HepG2 (cell line): ENCODE measurements around the gene GLYATL3. TPM values are rescaled to one million over a fixed set of nuclear protein-coding genes. Genes with fewer than 3 reads are reported as not detected.

Experiments
- ADNP ChIP-seq: sonication (generic); formaldehyde crosslinking; IDR thresholded peaks from 2 replicates; pipeline ENCODE4 v1.4.0; 2020; ENCODE audit warnings: missing genetic modification reagents
- AGO2 ChIP-seq: fragments of 200-400 bp; formaldehyde crosslinking; optimal IDR thresholded peaks from 2 replicates; pipeline ENCODE3; 2017; ENCODE audit warnings: mild to moderate bottlenecking, low read depth, low read length, moderate library complexity
- ATF3 ChIP-seq: sonication (generic); formaldehyde crosslinking; IDR thresholded peaks from 2 replicates; pipeline ENCODE4 v1.4.0; 2020; ENCODE audit warnings: missing genetic modification reagents
- ATF5 ChIP-seq: sonication (generic); formaldehyde crosslinking; IDR thresholded peaks from 2 replicates; pipeline ENCODE4 v1.4.0; 2020; ENCODE audit warnings: mild to moderate bottlenecking, low read depth, missing genetic modification reagents
- CCAR2 ChIP-seq: fragments of 200-400 bp; formaldehyde crosslinking; optimal IDR thresholded peaks from 2 replicates; pipeline ENCODE3; 2018; ENCODE audit warnings: low read depth, mild to moderate bottlenecking, low read length, moderate library complexity
- CHCHD3 ChIP-seq: sonication (generic); formaldehyde crosslinking; IDR thresholded peaks from 2 replicates; pipeline ENCODE4 v1.8.0; 2022; ENCODE audit warnings: mild to moderate bottlenecking, missing genetic modification reagents, moderate library complexity
- DNMT3B ChIP-seq: conservative IDR thresholded peaks from 2 replicates; pipeline ENCODE4 v1.6.1; 2016; ENCODE audit warnings: missing biosample characterization, control low read depth
- EEA1 ChIP-seq: sonication (generic); formaldehyde crosslinking; IDR thresholded peaks from 2 replicates; pipeline ENCODE4 v1.5.1; 2020; ENCODE audit warnings: mild to moderate bottlenecking, missing genetic modification reagents, borderline replicate concordance
- GMEB2 ChIP-seq: IDR thresholded peaks from 2 replicates; pipeline ENCODE4 v1.6.1; 2016; ENCODE audit warnings: missing biosample characterization, missing genetic modification reagents, low read depth
- KIAA2018 ChIP-seq: sonication (generic); formaldehyde crosslinking; IDR thresholded peaks from 2 replicates; pipeline ENCODE4 v1.5.0; 2020; ENCODE audit warnings: mild to moderate bottlenecking, missing genetic modification reagents, borderline replicate concordance
- NR2F2 ChIP-seq: IDR thresholded peaks from 2 replicates; pipeline ENCODE4 v1.6.1; 2012; ENCODE audit warnings: low read depth, inconsistent platforms, borderline replicate concordance
- PHF8 ChIP-seq: sonication (generic); formaldehyde crosslinking; IDR thresholded peaks from 2 replicates; pipeline ENCODE4 v1.5.0; 2020; ENCODE audit warnings: missing genetic modification reagents
- PITX1 ChIP-seq: sonication (generic); formaldehyde crosslinking; IDR thresholded peaks from 2 replicates; pipeline ENCODE4 v1.5.1; 2020; ENCODE audit warnings: mild to moderate bottlenecking, missing genetic modification reagents
- RFX1 ChIP-seq: fragments of 450-650 bp; IDR thresholded peaks from 2 replicates; pipeline ENCODE4 v1.6.1; 2017
- ZBTB26 ChIP-seq: IDR thresholded peaks from 2 replicates; pipeline ENCODE4 v1.6.1; 2016; ENCODE audit warnings: missing compliant biosample characterization, missing genetic modification reagents, borderline replicate concordance
- ZNF234 ChIP-seq: sonication (generic); formaldehyde crosslinking; conservative IDR thresholded peaks from 2 replicates; pipeline ENCODE4 v1.5.1; 2020; ENCODE audit warnings: mild to moderate bottlenecking, missing genetic modification reagents
- ZNF446 ChIP-seq: sonication (generic); formaldehyde crosslinking; IDR thresholded peaks from 2 replicates; pipeline ENCODE4 v1.5.0; 2020; ENCODE audit warnings: mild to moderate bottlenecking, missing genetic modification reagents
- ZSCAN21 ChIP-seq: sonication (generic); formaldehyde crosslinking; IDR thresholded peaks from 2 replicates; pipeline ENCODE4 v1.8.0; 2022; ENCODE audit warnings: mild to moderate bottlenecking, missing genetic modification reagents, moderate library complexity, borderline replicate concordance
- polyA plus RNA-seq, 8 experiments: library from polyadenylated mRNA; depleted of rRNA in 3 of 8; stranded (reverse) in 7 of 8; unstranded in 1 of 8; fragments of >200 nt; fragmentation: Illumina TruSeq in 4 of 8; extraction: Trizol in 4 of 8; gene quantifications; 2 replicates each; pipeline versions ENCODE4 v1.2.1 to v1.2.3, GENCODE V29; 2011 to 2016; ENCODE audit warnings: low read depth in 4 of 8, missing spikeins in 1 of 8, mixed read lengths in 1 of 8; ENCODE audit not compliant: insufficient read depth in 1 of 8
- total RNA-seq, 5 experiments: library from RNA; depleted of rRNA; stranded (reverse); fragments of >200 nt; fragmentation: Illumina TruSeq; extraction: Trizol; gene quantifications; 2 replicates each; pipeline ENCODE4 v1.2.3, GENCODE V29; 2016; ENCODE audit warnings: low read depth in 1 of 5

The GLYATL3 gene
- total and polyA plus RNA-seq, 2 of the 13 experiments (the other 11 are each of a cell fraction or from before 2014, with no cell fraction given) = 0.05 TPM; not detected in 1

GRCh38 chr6:49531774-49532569, 32.2 kb downstream of the GLYATL3 start (continued):
- TF ChIP-seq KIAA2018 (CRISPR knock-in tag) = no peak
- TF ChIP-seq NR2F2 = no peak
- TF ChIP-seq PITX1 (CRISPR knock-in tag) = no peak
- TF ChIP-seq PHF8 = no peak
- no peak for TF ChIP-seq ZBTB26 (CRISPR knock-in tag)
- TF ChIP-seq CCAR2 = no peak
- TF ChIP-seq ATF5 (CRISPR knock-in tag) = no peak
- TF ChIP-seq DNMT3B (CRISPR knock-in tag) = no peak
- TF ChIP-seq ZNF446 (CRISPR knock-in tag) = no peak
- TF ChIP-seq RFX1 = no peak
- no peak for TF ChIP-seq EEA1 (CRISPR knock-in tag)
- no peak for TF ChIP-seq ZNF234 (CRISPR knock-in tag)
- no peak for TF ChIP-seq ATF3 (CRISPR knock-in tag)
- no peak for TF ChIP-seq CHCHD3
- no peak for TF ChIP-seq GMEB2
- no peak for TF ChIP-seq ZSCAN21 (CRISPR knock-in tag)
- no peak for TF ChIP-seq ADNP (CRISPR knock-in tag)
- no peak for TF ChIP-seq AGO2
